ENCODE results near the gene ATP6V1C2.

DNA sequence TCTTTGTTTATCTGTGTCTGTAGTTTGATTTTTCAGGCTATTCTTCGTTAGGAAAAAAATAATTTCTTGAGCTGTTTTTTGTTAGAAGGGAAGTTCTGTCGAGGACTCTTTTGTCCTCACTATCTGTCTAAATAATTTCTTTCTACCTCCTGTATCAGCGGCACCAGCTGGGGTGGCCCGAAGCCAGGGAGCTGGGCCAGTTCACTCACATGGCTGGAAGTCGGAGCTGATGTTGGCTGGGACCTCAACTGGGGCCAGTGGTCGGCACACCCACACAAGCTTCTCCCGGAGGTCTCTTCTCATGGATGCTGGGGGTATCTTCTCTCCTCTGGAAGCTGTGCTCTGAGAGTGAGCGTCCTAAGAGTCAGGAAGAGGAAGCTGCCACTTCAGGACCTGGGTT lies 99.1 kb downstream of the ATP6V1C2 start:
- no peak for TF ChIP-seq EZH2 (IDR thresholded peaks at IDR 0.05)
- TF ChIP-seq, protein P1, sequence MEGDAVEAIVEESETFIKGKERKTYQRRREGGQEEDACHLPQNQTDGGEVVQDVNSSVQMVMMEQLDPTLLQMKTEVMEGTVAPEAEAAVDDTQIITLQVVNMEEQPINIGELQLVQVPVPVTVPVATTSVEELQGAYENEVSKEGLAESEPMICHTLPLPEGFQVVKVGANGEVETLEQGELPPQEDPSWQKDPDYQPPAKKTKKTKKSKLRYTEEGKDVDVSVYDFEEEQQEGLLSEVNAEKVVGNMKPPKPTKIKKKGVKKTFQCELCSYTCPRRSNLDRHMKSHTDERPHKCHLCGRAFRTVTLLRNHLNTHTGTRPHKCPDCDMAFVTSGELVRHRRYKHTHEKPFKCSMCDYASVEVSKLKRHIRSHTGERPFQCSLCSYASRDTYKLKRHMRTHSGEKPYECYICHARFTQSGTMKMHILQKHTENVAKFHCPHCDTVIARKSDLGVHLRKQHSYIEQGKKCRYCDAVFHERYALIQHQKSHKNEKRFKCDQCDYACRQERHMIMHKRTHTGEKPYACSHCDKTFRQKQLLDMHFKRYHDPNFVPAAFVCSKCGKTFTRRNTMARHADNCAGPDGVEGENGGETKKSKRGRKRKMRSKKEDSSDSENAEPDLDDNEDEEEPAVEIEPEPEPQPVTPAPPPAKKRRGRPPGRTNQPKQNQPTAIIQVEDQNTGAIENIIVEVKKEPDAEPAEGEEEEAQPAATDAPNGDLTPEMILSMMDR (IDR thresholded peaks at IDR 0.05), result no peak

Data from neural progenitor cell (in vitro differentiated cells).